NT2/D1 (cell line): Measurements from ENCODE around the gene BAD.

ENCODE experiments used
- SUZ12 ChIP-seq: IDR thresholded peaks from 2 replicates; pipeline ENCODE4 v1.6.1; 2011; ENCODE audit not compliant: insufficient read length, insufficient read depth; ENCODE audit errors: extremely low read depth
- YY1 ChIP-seq: IDR thresholded peaks from 2 replicates; pipeline ENCODE4 v1.6.1; 2011; ENCODE audit not compliant: insufficient read length, insufficient read depth
- ZNF274 ChIP-seq: IDR thresholded peaks from 2 replicates; pipeline ENCODE4 v1.6.1; 2011; ENCODE audit warnings: mild to moderate bottlenecking, low read depth, low read length

- TF ChIP-seq YY1 (no peak), ZNF274 (no peak), SUZ12 (no peak)
These were observed 29.8 kb upstream of the BAD start for GRCh38 chr11:64314146-64314804.
